Activated T-helper 1 cell treated with anti-CD3 and anti-CD28 coated beads, Interleukin-12 subunit alpha, Interleukin-12 subunit beta, Interleukin-2, Interleukin-4 antibody, amounts not matched to agents 30 ng/mL and 10 ng/mL and 1 ng/mL, durations not matched to agents 14 hours and 24 hours and 36 hours (primary cell): ENCODE data around the gene SERPINA9. TPM values are rescaled to one million over a fixed set of nuclear protein-coding genes. Genes with fewer than 3 reads are reported as not detected.
"Not testable (repeated sequence)": the region's sequence is repeated elsewhere in the genome, so short reads cannot be mapped to it uniquely, and the experiment has no call there.

Experiments
- DNase-seq: peaks from one replicate; pipeline ENCODE4 v3.0.0; 2021; ENCODE audit warnings: low spot score
- H3K27ac Mint-ChIP-seq: one replicate; pipeline ENCODE4 v1.8.0; 2021; ENCODE audit warnings: mild to moderate bottlenecking, mixed read lengths
- H3K27me3 Mint-ChIP-seq: one replicate; pipeline ENCODE4 v1.8.0; 2022; ENCODE audit warnings: mild to moderate bottlenecking, moderate library complexity, mixed read lengths; ENCODE audit not compliant: insufficient read depth
- H3K36me3 Mint-ChIP-seq: one replicate; pipeline ENCODE4 v1.8.0; 2021; ENCODE audit warnings: low read depth, mixed read lengths
- H3K4me1 Mint-ChIP-seq: one replicate; pipeline ENCODE4 v1.8.0; 2021; ENCODE audit warnings: low read depth, mixed read lengths
- H3K4me3 Mint-ChIP-seq: one replicate; pipeline ENCODE4 v1.8.0; 2021; ENCODE audit warnings: mild to moderate bottlenecking, moderate library complexity, mixed read lengths
- H3K9me3 Mint-ChIP-seq: one replicate; pipeline ENCODE4 v1.8.0; 2021; ENCODE audit warnings: mixed read lengths
- intact Hi-C: fragments of 100-400 bp; cut with micrococcal nuclease; formaldehyde crosslinking; loops from one replicate; pipeline ENCODE4 v1.15.1; 2024
- total RNA-seq: library from RNA; stranded (reverse); gene quantifications from 2 replicates; pipeline ENCODE4 v1.2.3, GENCODE V29; 2022

The SERPINA9 gene
- not detected in 2 replicates for total RNA-seq

DNA sequence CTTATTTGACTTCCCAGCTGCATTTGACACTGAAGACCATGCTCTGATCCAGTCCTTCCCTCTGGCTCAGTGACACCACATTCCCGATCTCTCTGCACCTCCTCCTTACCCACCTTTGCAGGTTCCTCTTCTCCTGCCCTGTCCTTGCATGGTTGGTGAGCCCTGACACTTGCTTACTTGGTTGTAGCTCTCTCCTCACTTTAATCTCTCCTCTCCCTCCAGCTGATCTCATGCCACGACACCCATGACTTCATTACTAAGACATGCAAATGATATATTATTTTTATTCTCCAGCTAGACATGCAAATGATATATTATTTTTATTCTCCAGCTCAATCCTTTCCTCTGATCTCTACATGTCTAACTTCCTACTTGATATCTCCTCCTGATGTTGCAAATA, at the start of gene SERPINA9:
SERPINA9 (minus strand) TSS at position 175 of the 400 bp plus-strand sequence. CDS start 6,357 bp downstream, outside the sequence.
- Mint-ChIP-seq H3K4me3 (no peak within 1 kb of the TSS), H3K27me3 (peaks cover 6% of the 10 kb centered on the region), H3K36me3 (no peaks in the 10 kb centered on the region), H3K4me1 (no peaks in the 10 kb centered on the region), H3K9me3 (peaks cover 21% of the 10 kb centered on the region), H3K27ac (no peak within 1 kb of the TSS)
- no peak for DNase-seq
- intact Hi-C loops = no loop called here

DNA sequence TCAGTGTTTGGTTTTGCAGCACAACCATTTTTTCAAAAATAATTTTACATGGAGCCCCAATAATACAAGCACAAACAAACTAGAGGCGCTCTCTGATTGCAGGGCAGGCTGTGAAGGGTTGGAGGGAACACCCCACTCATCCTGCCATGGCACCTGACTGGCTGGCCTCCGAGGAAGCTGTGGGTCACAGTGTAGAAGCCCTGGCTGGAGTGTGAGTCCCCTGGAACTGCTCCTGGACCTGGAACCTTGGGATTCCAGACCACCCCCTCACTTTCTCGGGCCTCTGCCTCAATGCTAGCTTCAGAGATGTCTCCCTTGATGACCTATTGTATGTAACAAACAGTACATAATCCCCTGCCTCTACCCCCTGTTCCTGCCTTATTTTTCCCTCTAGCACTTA, 48.1 kb upstream of the SERPINA9 start:
- Mint-ChIP-seq H3K4me3 (no peak overlapping the region), H3K4me1 (no peaks in the 10 kb centered on the region), H3K36me3 (no peaks in the 10 kb centered on the region), H3K27me3 (peaks cover 7% of the 10 kb centered on the region), H3K9me3 (no peaks in the 10 kb centered on the region), H3K27ac (no peak overlapping the region)
- intact Hi-C loops = no loop called here
- DNase-seq = no peak

DNA sequence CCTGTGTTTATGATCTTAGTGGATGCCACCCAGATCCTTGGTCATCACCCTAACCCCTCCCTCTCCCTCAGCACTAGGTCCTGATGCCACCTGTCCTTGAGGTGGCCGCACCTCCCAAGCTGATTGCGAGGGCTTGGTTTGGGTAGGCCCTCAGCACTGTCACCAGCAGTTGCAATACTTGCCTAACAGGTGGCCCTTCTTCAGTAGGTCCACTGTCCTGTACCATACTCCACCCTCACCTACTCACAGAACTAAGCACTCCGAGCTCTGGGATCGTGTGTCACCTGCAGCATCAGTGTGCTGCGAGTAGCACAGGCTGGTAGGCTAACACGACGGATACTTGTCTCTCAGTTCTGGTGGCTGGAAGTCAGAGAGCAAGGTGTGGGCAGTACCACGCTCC, 47.3 kb upstream of the SERPINA9 start:
- Mint-ChIP-seq H3K27me3 (peaks cover 7% of the 10 kb centered on the region), H3K4me3 (no peak overlapping the region), H3K27ac (no peak overlapping the region), H3K9me3 (no peaks in the 10 kb centered on the region), H3K36me3 (no peaks in the 10 kb centered on the region), H3K4me1 (no peaks in the 10 kb centered on the region)
- DNase-seq = no peak
- intact Hi-C loops = no loop called here

- intact Hi-C loops = no loop called here
These were observed 46.2 kb upstream of the SERPINA9 start for GRCh38 chr14:94522115-94522724.

GRCh38 chr14:94521375-94522114, 45.5 kb upstream of the SERPINA9 start:
- DNase-seq = no peak
- intact Hi-C loops = no loop called here
- Mint-ChIP-seq H3K36me3 (no peaks in the 10 kb centered on the region), H3K9me3 (no peaks in the 10 kb centered on the region), H3K4me3 (no peak overlapping the region), H3K27ac (no peak overlapping the region), H3K27me3 (peaks cover 1% of the 10 kb centered on the region), H3K4me1 (no peaks in the 10 kb centered on the region)

More at GRCh38 chr14:94522115-94522724, 46.2 kb upstream of the SERPINA9 start:
- Mint-ChIP-seq H3K36me3 (no peaks in the 10 kb centered on the region), H3K27me3 (peaks cover 7% of the 10 kb centered on the region), H3K4me3 (no peak overlapping the region), H3K27ac (no peak overlapping the region), H3K9me3 (no peaks in the 10 kb centered on the region), H3K4me1 (no peaks in the 10 kb centered on the region)
- no peak for DNase-seq

- Mint-ChIP-seq H3K4me3 (no peak overlapping the region), H3K4me1 (no peaks in the 10 kb centered on the region), H3K27ac (no peak overlapping the region), H3K36me3 (no peaks in the 10 kb centered on the region), H3K27me3 (no peaks in the 10 kb centered on the region), H3K9me3 (no peaks in the 10 kb centered on the region)
- intact Hi-C loops = no loop called here
- DNase-seq = no peak
These were observed 41.8 kb upstream of the SERPINA9 start for GRCh38 chr14:94517641-94518257.

GRCh38 chr14:94517248-94517640, 41.2 kb upstream of the SERPINA9 start:
- intact Hi-C loops = no loop called here
- H3K27me3 Mint-ChIP-seq = no peaks in the 10 kb centered on the region
- H3K4me1 Mint-ChIP-seq = no peaks in the 10 kb centered on the region
- no peak overlapping the region for H3K4me3 Mint-ChIP-seq
- no peak overlapping the region for H3K27ac Mint-ChIP-seq
- DNase-seq = no peak
- H3K9me3 Mint-ChIP-seq = no peaks in the 10 kb centered on the region
- no peaks in the 10 kb centered on the region for H3K36me3 Mint-ChIP-seq

GRCh38 chr14:94515856-94516255, 39.9 kb upstream of the SERPINA9 start:
- H3K27me3 Mint-ChIP-seq = no peaks in the 10 kb centered on the region
- no peak for DNase-seq
- H3K27ac Mint-ChIP-seq = no peak overlapping the region
- no peak overlapping the region for H3K4me3 Mint-ChIP-seq
- no peaks in the 10 kb centered on the region for H3K4me1 Mint-ChIP-seq
- H3K36me3 Mint-ChIP-seq = no peaks in the 10 kb centered on the region
- intact Hi-C loops = no loop called here
- no peaks in the 10 kb centered on the region for H3K9me3 Mint-ChIP-seq

- Mint-ChIP-seq H3K4me3 (no peak overlapping the region), H3K4me1 (no peaks in the 10 kb centered on the region), H3K36me3 (no peaks in the 10 kb centered on the region), H3K27ac (no peak overlapping the region), H3K27me3 (no peaks in the 10 kb centered on the region), H3K9me3 (no peaks in the 10 kb centered on the region)
- intact Hi-C loops = no loop called here
- no peak for DNase-seq
These were observed 39.4 kb upstream of the SERPINA9 start for GRCh38 chr14:94515426-94515825.

DNA sequence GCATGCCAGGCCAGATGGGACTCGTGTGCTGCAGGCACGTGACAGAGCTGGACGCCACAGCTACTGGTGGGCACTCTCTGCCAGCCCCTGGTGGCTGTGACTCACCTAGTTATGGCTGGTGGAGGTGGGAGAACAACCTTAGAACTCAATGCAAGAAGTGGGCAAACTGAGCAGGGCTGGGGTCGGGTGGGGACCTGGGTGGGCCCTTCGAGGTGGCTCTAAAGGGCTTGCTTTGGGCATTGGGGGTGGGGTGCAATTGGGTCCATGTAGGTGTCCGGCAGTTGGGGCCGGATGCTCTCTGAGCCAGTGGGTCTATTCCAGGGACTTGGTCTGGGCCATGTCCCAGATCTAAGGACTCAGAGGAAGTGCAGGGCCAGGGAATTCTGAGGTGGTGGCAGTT, 38.4 kb upstream of the SERPINA9 start:
- intact Hi-C loops = no loop called here
- DNase-seq = no peak
- Mint-ChIP-seq H3K36me3 (no peaks in the 10 kb centered on the region), H3K4me1 (no peaks in the 10 kb centered on the region), H3K9me3 (no peaks in the 10 kb centered on the region), H3K27ac (no peak overlapping the region), H3K4me3 (no peak overlapping the region), H3K27me3 (no peaks in the 10 kb centered on the region)

DNA sequence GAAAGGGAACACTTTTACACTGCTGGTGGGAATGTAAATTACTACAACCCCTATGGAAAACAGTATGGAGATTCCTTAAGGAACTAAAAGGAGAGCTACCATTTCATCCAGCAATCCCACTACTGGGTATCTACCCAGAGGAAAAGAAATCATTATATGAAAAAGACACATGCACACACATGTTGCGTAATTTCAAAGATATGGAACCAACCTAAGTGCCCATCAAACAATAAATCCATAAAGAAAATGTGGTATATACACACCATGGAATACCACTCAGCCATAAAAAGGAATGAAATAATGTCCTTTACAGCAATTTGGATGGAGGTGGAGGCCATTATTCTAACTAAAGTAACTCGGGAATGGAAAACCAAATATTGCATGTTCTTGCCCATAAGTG, 34.5 kb upstream of the SERPINA9 start:
- H3K9me3 Mint-ChIP-seq, H3K27ac Mint-ChIP-seq, H3K27me3 Mint-ChIP-seq, H3K4me3 Mint-ChIP-seq, H3K36me3 Mint-ChIP-seq, DNase-seq, H3K4me1 Mint-ChIP-seq, intact Hi-C loops: not testable (repeated sequence)

GRCh38 chr14:94509356-94509755, 33.4 kb upstream of the SERPINA9 start, which contains the start of gene SERPINA12:
TSS of gene SERPINA12 (minus strand) at chr14:94509469. CDS start at chr14:94498397, 11,072 bp downstream.
- Mint-ChIP-seq H3K36me3 (no peaks in the 10 kb centered on the region), H3K4me3 (no peak within 1 kb of the TSS), H3K4me1 (no peaks in the 10 kb centered on the region), H3K9me3 (no peaks in the 10 kb centered on the region), H3K27ac (no peak within 1 kb of the TSS), H3K27me3 (no peaks in the 10 kb centered on the region)
- DNase-seq = no peak
- intact Hi-C loops = no loop called here

DNA sequence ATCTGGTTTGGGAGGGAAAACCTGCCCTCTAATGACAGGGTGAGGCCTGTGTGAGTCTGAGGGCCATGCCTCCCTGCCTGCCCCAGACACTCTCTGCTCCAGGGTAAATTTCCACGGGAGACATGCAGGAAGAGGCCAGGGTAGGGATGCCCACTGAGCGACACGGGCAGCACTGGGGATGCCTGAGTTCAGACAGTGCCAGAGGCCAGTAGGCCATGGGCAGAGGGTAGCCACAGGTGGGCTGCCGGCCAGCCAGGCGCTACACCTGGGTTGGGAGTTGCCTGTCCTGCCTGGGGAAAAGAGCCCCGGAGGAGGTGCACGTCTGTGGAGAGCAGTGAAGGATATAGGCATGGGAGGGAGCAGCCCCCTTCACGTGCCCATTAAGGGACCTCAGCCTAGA, 29.6 kb upstream of the SERPINA9 start:
- no peak for DNase-seq
- Mint-ChIP-seq H3K9me3 (no peaks in the 10 kb centered on the region), H3K36me3 (no peaks in the 10 kb centered on the region), H3K27ac (no peak overlapping the region), H3K4me3 (no peak overlapping the region), H3K27me3 (no peaks in the 10 kb centered on the region), H3K4me1 (no peaks in the 10 kb centered on the region)
- intact Hi-C loops = no loop called here
